Amygdala (tissue), 56 donors: ENCODE results near the gene SAT2.
"Not testable (repeated sequence)": the region's sequence is repeated elsewhere in the genome, so short reads cannot be mapped to it uniquely, and the experiment has no call there.

ENCODE experiments used
- DNase-seq, 56 donors: peaks; one replicate each; lab custom pipeline; 2025; lab: John Stamatoyannopoulos, UW

The SAT2 gene

DNA sequence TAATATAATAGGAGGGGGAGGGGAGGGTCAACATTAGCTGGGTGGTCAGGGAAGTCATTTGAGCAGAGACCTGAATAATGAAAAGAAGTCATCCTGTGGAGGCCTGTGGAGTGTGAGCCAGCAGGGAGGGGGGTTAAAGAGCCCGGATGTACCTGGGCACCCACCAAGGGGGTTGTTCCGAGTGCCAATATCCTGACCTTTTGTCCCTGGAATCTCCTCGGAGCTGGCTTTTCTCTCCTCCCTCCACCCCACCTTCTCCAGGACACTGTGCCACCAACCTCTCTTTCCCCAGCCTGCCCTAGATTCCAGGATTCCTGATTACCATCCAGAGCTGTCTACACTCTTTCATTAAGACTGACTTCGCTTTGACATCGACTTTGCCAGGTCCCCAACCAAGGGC, 8.5 kb upstream of the SAT2 start:
- DNase-seq: no peak

DNA sequence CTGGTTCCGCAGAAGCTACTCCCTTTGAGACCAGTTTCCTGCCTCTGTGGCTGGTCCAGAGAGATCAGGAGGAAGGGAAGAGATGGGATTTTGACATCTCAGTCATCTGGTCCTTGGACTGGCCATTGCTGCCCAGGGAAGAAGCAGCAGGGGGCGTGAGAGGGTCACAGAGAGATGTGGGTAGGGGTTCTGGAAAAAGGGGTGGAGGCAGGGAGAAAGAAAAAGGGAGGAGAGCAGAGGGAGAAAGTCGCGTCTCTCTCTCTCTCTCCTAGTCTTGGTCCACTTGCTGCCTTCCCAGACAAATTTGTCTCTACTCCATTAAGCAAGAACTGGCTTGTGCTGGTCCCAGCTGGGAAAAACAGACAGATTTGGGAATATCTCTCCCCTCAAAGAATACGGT, 6.8 kb upstream of the SAT2 start:
- DNase-seq: peak in 28 of 56 donors; percentile 20 to 70 (median 36)

- no peak for DNase-seq
Observed at GRCh38 chr17:7633093-7633492, 5.5 kb upstream of the SAT2 start.

DNA sequence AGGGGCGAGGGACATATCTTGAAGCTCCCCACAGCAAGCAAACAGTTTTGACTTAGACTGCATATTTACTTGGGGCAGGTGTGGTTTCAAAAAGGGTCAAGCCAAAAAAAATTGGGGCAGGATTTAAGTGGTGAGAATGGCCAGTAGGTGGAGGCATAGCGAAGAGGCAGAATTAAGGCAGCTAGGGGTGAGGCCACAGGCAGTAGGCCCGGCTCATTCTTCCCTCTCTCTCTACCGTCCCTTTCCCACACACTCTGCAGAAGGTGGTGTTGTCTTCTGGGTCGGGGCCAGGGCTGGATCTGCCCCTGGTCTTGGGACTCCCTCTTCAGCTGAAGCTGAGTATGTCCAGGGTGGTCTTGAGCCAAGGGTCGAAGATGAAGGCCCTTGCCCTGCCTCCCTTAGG, 4.9 kb upstream of the SAT2 start:
- peak in 4 of 56 donors; percentile 5 to 19 (median 10) for DNase-seq

DNA sequence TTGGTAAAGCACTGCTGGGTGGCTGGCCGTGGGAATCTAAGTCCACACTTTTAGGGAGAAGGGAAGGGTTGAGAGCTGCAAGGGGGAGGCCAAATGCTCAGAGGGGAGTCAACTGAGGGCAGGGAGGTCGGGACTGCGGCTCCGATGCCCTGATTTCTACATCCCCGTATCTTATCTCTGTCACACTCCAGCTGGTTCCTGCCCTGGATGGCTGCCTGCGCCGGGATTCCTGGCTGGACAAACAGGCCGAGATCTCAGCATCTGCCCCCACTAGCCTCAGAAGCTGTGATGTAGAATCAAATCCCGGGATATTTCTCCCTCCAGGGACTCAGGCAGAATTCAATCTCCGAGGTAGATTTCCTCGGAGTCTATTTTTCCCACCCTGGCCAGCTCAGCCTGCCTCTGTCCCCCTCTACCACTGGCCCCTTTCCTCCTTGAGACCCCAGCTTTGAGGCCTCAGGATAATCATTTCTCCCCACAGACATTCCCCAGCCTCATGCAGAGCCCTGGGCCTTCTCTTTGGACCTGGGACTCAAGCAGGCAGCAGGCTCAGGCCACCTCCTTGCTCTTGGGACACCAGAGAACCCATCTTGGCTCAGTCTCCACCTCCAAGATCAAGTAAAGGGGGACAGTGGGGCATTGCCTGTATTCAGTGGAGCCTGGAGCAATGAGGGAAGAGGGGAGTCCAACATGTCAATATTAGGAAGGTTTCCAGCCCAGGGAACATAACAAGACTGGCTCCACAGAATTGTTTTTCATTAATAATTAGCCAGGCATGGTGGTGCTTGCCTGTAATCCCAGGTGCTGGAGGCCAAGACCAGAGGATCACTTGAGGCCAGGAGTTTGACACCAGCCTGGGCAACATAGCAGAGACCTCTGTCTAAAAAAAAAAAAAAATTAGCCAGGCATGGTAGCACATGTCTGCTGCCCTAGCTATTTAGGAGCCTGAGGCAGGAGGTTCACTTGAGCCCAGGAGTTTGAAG, 4.1 kb upstream of the SAT2 start:
- no peak for DNase-seq

DNA sequence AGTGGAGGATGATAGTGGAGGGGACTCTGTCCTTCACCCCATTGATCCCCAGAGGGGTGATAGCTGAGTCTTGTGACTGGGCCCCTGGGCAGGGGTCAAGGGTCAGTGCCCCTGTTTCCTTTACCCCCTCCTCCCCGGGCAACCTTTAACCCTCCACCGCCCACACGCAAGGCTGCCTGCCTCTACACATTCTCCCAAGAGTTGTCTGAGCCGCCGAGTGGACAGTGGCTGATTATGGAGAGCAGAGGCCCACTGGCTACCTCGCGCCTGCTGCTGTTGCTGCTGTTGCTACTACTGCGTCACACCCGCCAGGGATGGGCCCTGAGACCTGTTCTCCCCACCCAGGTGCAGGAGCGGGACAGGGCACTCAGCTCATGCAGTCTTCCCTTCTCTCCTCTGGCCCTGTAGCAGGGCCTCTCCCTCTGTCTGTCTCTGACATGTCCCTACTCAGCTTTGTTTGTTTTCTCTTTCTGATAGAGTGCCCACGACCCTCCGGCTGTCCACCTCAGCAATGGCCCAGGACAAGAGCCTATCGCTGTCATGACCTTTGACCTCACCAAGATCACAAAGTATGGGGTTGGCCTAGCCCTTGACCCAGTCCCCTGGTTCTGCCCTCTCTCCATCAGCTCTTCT, 2.4 kb upstream of the SAT2 start, which contains the start of gene SHBG:
Gene SHBG, plus strand, starts transcription at position 197 of the 633 bp plus-strand sequence. Its CDS starts 38 bp downstream, at position 235.
- DNase-seq: no peak

DNA sequence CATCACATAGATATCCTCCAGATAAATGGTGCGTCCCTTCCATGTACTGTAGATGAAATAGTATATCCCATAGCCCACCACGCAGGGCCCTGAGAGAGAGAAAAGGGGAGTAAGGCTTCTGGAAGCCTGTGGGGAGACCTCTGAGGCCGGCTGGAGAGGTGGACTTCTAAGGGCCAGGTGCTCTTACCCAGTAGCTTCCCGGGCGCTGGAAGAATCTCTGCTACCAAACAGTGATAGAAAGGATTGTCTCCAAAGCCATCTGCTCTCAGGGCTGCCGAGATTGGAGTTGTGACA, 718 bp downstream of the SAT2 start:
- no peak for DNase-seq

DNA sequence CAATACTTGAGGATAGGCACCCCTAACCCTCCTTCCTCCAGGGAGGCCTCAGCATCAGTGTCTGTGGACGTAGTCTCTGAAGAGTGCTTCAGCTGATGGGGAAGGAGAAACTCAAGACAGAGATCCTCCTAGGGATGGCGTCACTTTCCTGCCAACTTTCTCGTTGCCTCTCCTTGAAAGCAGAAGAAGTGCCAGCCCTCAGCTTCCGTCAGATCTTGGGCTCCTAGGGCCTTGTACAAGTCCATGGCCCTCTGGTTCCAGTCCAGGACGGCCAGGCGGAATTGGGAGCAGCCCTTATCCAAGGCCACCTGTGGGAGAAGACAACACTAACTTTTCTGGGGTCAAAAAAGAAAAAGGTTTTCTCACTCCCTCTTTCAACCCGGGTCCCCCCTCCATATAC, 1.3 kb downstream of the SAT2 start:
- DNase-seq: peak in 5 of 56 donors; percentile 4 to 42 (median 7)

GRCh38 chr17:7625749-7626148, 1.9 kb downstream of the SAT2 start:
- DNase-seq: not testable (repeated sequence)

- DNase-seq: no peak
Observed at GRCh38 chr17:7623661-7624060, 4.0 kb downstream of the SAT2 start.

GRCh38 chr17:7620835-7621234, 6.8 kb downstream of the SAT2 start:
- no peak for DNase-seq

DNA sequence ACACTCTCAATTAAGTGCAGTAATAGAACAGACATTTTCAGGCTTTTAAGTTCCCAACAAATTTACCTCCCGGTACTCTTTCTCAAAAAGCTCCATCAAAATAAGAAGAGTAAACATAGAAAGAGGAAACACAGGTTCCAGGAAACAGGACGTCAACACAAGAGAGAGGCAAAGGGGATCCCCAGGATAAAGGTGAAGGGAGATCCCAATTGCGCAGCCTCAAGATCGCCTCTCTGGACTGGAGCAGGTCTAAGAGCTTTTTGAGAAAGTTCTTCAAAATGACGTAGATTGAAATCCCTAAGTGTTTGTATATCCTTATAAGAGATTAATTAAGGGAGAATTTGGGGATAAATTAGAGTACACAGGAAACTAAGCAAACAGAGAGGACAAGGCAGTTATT, 9.0 kb downstream of the SAT2 start:
- no peak for DNase-seq

DNA sequence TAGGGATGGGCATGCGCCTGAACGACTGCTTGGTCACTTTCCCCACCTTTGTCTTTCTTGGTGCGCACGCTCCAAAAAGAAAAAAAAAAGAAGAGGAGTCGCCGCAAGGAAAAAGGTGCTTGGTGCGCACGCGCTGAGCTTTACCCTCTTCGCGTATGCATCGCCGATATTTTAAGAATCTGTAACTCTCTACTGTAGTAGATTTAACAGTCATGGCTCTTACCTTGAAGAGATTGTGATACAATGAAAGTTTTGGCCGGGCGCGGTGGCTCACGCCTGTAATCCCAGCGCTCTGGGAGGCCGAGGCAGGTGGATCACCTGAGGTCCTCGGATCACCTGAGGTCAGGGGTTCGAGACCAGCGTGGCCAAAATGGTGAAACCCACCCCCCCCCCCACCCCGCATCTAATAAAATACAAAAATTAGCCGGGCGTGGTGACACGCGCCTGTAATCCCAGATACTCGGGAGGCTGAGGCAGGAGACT, 12.3 kb downstream of the SAT2 start:
- DNase-seq: no peak

DNA sequence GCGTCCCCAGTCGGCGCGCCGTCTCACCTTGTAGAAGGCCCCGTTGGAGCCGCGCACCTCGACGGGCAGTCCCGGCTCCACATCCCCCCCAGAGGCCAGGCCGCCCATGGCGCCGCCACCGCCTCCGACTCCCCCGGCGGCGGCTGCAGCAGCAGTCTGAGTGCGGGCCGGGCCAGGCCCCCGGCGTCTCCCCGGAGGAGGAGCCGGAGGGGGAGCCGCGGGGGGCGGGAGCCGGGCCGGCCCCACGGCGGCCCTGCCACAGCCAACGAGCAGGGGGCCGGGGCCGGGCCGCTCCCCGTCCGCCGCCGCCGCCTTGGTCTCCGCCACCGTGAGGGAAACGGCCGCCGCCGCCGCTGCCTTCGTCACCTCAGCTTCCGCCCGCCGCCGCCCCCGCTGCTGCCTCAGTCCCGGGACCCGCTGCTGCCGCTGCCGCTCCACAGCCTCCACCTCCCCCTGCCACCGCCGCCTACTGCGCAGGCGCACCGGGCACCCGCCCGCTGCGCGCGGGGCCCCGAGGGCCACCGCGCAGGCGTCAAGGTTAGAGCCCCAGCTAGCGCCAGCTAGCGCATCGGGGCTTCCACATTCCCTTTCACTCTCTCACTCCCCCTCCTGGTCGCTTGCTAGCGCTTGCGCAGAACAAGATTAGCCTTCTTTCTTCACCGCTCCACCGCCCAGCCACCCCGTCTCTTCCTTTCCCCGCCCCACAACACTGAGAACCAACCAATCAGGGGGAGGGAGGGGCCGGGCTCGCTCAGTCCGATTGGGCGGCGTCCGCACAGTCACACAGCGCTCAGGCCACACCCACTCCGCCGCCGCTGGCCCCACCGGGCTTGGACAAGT, 13.0 kb downstream of the SAT2 start, which contains the start of gene FXR2:
Gene FXR2, minus strand, starts transcription at position 473 of the 840 bp plus-strand sequence. Its CDS starts 365 bp downstream, at position 108.
- peak; percentile 91 to 100 (median 99) for DNase-seq

DNA sequence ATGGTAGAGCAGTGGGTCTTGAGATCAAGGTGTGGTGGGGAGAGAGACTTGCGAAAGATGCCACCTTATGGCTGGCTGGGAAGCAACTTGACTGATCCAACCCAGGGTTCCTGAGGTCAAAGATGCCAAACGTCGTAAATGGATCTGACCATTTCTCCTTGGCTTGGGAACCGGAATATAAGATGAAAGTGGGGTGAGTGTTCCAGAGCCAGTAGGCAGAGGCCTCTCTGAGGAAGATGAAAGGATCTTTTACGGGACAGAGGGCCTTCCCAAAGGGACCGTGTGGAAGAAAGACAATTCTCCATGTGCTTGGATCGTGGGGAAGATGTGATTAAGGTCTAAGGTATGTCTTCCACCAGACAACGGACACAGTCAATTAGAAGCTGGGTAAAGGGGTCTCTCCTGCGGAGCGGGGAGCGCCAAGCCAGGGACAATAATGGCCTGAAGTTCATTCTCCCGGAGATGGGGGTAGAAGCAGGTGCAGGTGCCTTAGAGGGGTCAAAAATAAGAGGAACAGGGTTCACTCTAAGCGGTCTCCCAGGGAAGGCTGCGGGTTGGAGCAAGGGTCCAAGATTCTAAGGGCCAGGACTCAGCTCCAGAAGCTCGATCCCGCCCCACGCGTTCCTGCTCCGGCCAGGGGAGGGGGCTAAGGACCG, 13.7 kb downstream of the SAT2 start:
- DNase-seq: peak in 1 of 56 donors; percentile 39

GRCh38 chr17:7612294-7612640, 15.4 kb downstream of the SAT2 start:
- DNase-seq: no peak

- no peak for DNase-seq
Observed at GRCh38 chr17:7611635-7612293, 15.9 kb downstream of the SAT2 start.

- no peak for DNase-seq
Observed at GRCh38 chr17:7610641-7611040, 17.0 kb downstream of the SAT2 start.

- DNase-seq: no peak
Observed at GRCh38 chr17:7606280-7606679, 21.3 kb downstream of the SAT2 start.

DNA sequence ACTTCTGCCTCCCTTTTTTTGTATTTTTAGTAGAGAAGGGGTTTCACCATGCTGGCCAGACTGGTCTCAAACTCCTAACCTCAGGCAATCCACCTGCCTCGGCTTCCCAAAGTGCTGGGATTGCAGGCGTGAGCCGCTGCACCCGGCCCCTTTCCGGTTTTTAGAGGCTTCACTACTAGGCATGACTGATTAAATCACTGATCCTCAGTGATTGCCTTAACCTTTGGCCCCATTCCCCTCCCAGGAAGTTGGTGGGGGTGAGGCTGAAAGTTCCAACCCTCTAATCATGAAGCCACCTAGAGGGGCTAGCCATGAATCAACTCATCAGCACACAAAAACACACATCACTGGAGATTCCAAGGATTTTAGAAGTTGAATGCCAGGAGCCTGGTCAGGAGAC, 30.1 kb downstream of the SAT2 start:
- not testable (repeated sequence) for DNase-seq
